ENCODE results near the gene LHX4.

DNA sequence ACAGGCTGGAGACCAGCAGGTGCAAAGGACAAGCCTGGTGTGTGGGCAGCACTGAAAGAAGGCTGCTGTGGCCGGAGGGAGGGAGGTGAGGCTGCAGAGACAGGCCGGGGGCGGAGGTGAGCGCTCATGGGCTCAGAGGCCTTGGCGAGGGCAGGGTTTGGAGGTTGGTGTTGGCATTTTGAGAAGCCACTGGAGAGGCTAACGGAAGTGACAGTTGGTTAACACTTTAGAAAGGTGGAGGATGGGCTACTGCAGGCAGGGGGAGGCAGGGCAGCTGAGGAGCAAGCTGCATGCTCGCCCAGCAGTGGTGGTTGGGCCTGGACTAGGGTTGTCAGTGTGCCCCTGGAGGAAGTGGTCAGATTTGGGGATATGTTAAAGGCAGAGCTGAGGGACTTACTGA, 37.9 kb upstream of the LHX4 start:
- TF ChIP-seq SRF (IDR thresholded peaks at IDR 0.05; ENCODE audit: low read depth, low read length), result no peak
- no peak for TF ChIP-seq CTCF (IDR thresholded peaks at IDR 0.05; ENCODE audit: control extremely low read depth in 1 of 3, insufficient read depth in 1 of 3, low read depth in 1 of 3, low read length in 3 of 3)
- TF ChIP-seq RAD21 (IDR thresholded peaks at IDR 0.05 in 1 of 2, conservative IDR thresholded peaks at IDR 0.05 in 1 of 2; ENCODE audit: low read depth in 2 of 2, low read length in 2 of 2), result no peak
- TF ChIP-seq SUZ12 (IDR thresholded peaks at IDR 0.05; ENCODE audit: low read length), result no peak
- TF ChIP-seq POLR2A (IDR thresholded peaks at IDR 0.05; ENCODE audit: control extremely low read depth in 1 of 2, low read depth in 2 of 2, low read length in 2 of 2), result no peak
- TF ChIP-seq POLR2AphosphoS5 (IDR thresholded peaks at IDR 0.05; ENCODE audit: low read depth, low read length), result no peak

Measured in H1 (cell line).